Measurements from ENCODE around the gene DOCK4. TPM values are rescaled to one million over a fixed set of nuclear protein-coding genes. Genes with fewer than 3 reads are reported as not detected.

Gene DOCK4
- total and polyA plus RNA-seq, 2 of the 8 experiments (the other 6 are each of a cell fraction or from before 2014, with no cell fraction given), result 5.1 to 23.6 TPM

GRCh38 chr7:111990643-111991042 is 215.6 kb downstream of the DOCK4 start:
- no peak overlapping the region for H2AK5ac ChIP-seq (ENCODE audit: low read depth, low read length)
- no peak overlapping the region for H3K14ac ChIP-seq (ENCODE audit: insufficient read length)
- no peaks in the 10 kb centered on the region for H3K27me3 ChIP-seq (replicated peaks in 1 of 4; ENCODE audit: control insufficient read depth in 3 of 4, extremely low read depth in 1 of 4, insufficient read depth in 3 of 4, low read length in 3 of 4)
- H3K4ac ChIP-seq (replicated peaks; ENCODE audit: insufficient read length, low read depth, low read length), result no peak overlapping the region
- no peak overlapping the region for H3K4me3 ChIP-seq (ENCODE audit: extremely low read depth in 1 of 4, insufficient read depth in 2 of 4, low read depth in 3 of 4, low read length in 4 of 4)
- no peaks in the 10 kb centered on the region for H3K4me1 ChIP-seq (replicated peaks in 1 of 4; ENCODE audit: control insufficient read depth in 3 of 4, insufficient read depth in 4 of 4, low read length in 3 of 4)
- no peaks in the 10 kb centered on the region for H4K20me1 ChIP-seq (replicated peaks in 1 of 2; ENCODE audit: control insufficient read depth in 1 of 2, insufficient read depth in 2 of 2, low read length in 2 of 2)
- H2BK12ac ChIP-seq (ENCODE audit: low read depth, low read length), result no peak overlapping the region
- H4K91ac ChIP-seq (replicated peaks; ENCODE audit: insufficient read length, low read length), result no peak overlapping the region
- H3K23ac ChIP-seq (ENCODE audit: insufficient read length), result no peak overlapping the region
- H2BK15ac ChIP-seq (ENCODE audit: low read length), result no peak overlapping the region
- DNase-seq (ENCODE audit: low read depth in 1 of 2, low spot score in 2 of 2), result no peak
- no peaks in the 10 kb centered on the region for H3K79me2 ChIP-seq (ENCODE audit: control insufficient read depth in 1 of 2, insufficient read depth in 2 of 2, low read length in 2 of 2)
- no peaks in the 10 kb centered on the region for H3K36me3 ChIP-seq (ENCODE audit: control insufficient read depth in 2 of 4, insufficient read depth in 4 of 4, low read length in 3 of 4)
- WGBS, 2 experiments (ENCODE audit: extremely low coverage in 1 of 2, insufficient coverage in 1 of 2, insufficient read length in 1 of 2, insufficient replicate concordance in 2 of 2, low coverage in 1 of 2, low lambda C conversion rate in 2 of 2, missing lambda C conversion rate in 1 of 2), result 89% methylated on average over 3 of the region's 3 CpGs; no CpG with 5 or more reads in 1 of the 2 experiments
- no peak for FAIRE-seq
- no peak overlapping the region for H2BK5ac ChIP-seq (ENCODE audit: low read depth, low read length)
- H3K9ac ChIP-seq (replicated peaks in 1 of 4; ENCODE audit: extremely low read depth in 1 of 4, low read depth in 3 of 4, low read length in 3 of 4), result no peak overlapping the region
- H3K27ac ChIP-seq (ENCODE audit: low read depth, low read length), result no peak overlapping the region
- no peak overlapping the region for H3K56ac ChIP-seq (replicated peaks; ENCODE audit: insufficient read length, low read depth, low read length)
- no peak overlapping the region for H4K8ac ChIP-seq (ENCODE audit: extremely low read depth, insufficient read depth, low read length)
- H3K4me2 ChIP-seq (ENCODE audit: insufficient read depth in 1 of 2, low read depth in 2 of 2, low read length in 2 of 2), result no peak overlapping the region
- no peak overlapping the region for H2BK120ac ChIP-seq (replicated peaks; ENCODE audit: low read depth, low read length)
- POLR2A ChIA-PET (ENCODE audit: partially characterized antibody), result no interaction called here
- H4K5ac ChIP-seq (ENCODE audit: insufficient read length, low read depth, low read length), result no peak overlapping the region
- no peaks in the 10 kb centered on the region for H3K9me3 ChIP-seq (ENCODE audit: insufficient read depth in 2 of 2, low read depth in 1 of 2, low read length in 1 of 2)
- no peak overlapping the region for H2BK20ac ChIP-seq (ENCODE audit: low read length)
- CTCF ChIA-PET (ENCODE audit: partially characterized antibody), result interaction anchor here (0.7 to 1.4 kb wide), 4 partner anchors 11 to 100 kb away, joined by 3 to 5 read pairs (median 4); no protein-coding TSS in a partner anchor
- no peak overlapping the region for H2AFZ ChIP-seq (ENCODE audit: low read length)
- no peaks in the 10 kb centered on the region for H3K79me1 ChIP-seq (ENCODE audit: low read depth, low read length)
- no peak overlapping the region for H3K18ac ChIP-seq (ENCODE audit: extremely low read depth, low read length)
- H3K23me2 ChIP-seq (ENCODE audit: low read depth, low read length), result no peaks in the 10 kb centered on the region
- TF ChIP-seq SRF (IDR thresholded peaks at IDR 0.05; ENCODE audit: low read depth, low read length) (no peak), YY1 (IDR thresholded peaks at IDR 0.05; ENCODE audit: low read depth, low read length) (no peak), ZNF274 (IDR thresholded peaks at IDR 0.05; ENCODE audit: borderline replicate concordance, extremely low read depth, low read length) (no peak), TAF7 (optimal IDR thresholded peaks at IDR 0.05; ENCODE audit: borderline replicate concordance, low read depth, low read length) (no peak), KDM1A (IDR thresholded peaks at IDR 0.05; ENCODE audit: borderline replicate concordance, low read length) (no peak), GABPA (IDR thresholded peaks at IDR 0.05; ENCODE audit: borderline replicate concordance, insufficient read depth, low read length) (no peak), MAFK (IDR thresholded peaks at IDR 0.05; ENCODE audit: low read depth, low read length) (no peak), SIX5 (IDR thresholded peaks at IDR 0.05; ENCODE audit: low read depth, low read length) (no peak), SAP30 (IDR thresholded peaks at IDR 0.05; ENCODE audit: insufficient read depth, insufficient replicate concordance, low read length) (no peak), BRCA1 (IDR thresholded peaks at IDR 0.05; ENCODE audit: low read depth, low read length) (no peak), SUZ12 (IDR thresholded peaks at IDR 0.05; ENCODE audit: low read length) (no peak), EP300 (IDR thresholded peaks at IDR 0.05; ENCODE audit: borderline replicate concordance in 1 of 2, low read depth in 2 of 2, low read length in 2 of 2) (no peak), POLR2A (IDR thresholded peaks at IDR 0.05; ENCODE audit: control extremely low read depth in 1 of 2, low read depth in 2 of 2, low read length in 2 of 2) (no peak), HDAC2 (IDR thresholded peaks at IDR 0.05; ENCODE audit: borderline replicate concordance in 1 of 2, low read depth in 2 of 2, low read length in 2 of 2) (no peak), CBX5 (IDR thresholded peaks at IDR 0.05; ENCODE audit: low read depth, low read length) (no peak)

Measured in H1 (cell line).